Stimulated activated naive CD8-positive, alpha-beta T cell treated with anti-CD3 and anti-CD28 coated beads, Interleukin-15, Interleukin-2, amounts not matched to agents 100 U/mL and 50 U/mL, for 24 hours (primary cell): ENCODE data around the gene CNGA4.
A peak's percentile ranks its signal among the peaks of the same experiment; 100 is the strongest.
"Not testable (repeated sequence)": the region's sequence is repeated elsewhere in the genome, so short reads cannot be mapped to it uniquely, and the experiment has no call there.

Experiments
- ATAC-seq: fragments of 150-1000 bp; cut with Tn5 transposase; one replicate; pipeline ENCODE4 v1.10.0; 2021
- DNase-seq: peaks from one replicate; pipeline ENCODE4 v3.0.0; 2021

Gene CNGA4

GRCh38 chr11:6225024-6225423 lies 13.9 kb upstream of the CNGA4 start:
- no peak for DNase-seq
- no peak for ATAC-seq

- ATAC-seq (no peak), DNase-seq (no peak)
These were observed 13.0 kb upstream of the CNGA4 start for GRCh38 chr11:6225896-6226295.

DNA sequence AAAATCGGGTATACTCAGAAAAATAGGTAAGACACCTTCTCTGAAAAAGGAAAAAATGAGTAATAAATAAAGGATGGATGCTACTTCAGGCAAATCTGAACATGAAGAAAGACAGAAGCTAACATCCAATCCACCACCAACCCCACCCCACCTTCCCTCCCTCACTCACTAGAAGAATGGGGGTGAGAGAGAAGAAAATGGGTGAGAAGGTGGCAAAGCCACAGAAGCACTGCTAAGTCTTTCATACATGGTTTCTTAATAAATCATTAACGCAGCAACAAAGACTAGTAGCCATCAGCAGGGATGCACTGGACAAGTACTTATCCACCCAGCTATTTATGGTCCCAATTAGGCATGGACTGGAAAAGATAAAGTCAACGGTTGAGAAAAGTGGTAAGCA lies 10.4 kb upstream of the CNGA4 start:
- DNase-seq = no peak
- ATAC-seq = no peak

DNA sequence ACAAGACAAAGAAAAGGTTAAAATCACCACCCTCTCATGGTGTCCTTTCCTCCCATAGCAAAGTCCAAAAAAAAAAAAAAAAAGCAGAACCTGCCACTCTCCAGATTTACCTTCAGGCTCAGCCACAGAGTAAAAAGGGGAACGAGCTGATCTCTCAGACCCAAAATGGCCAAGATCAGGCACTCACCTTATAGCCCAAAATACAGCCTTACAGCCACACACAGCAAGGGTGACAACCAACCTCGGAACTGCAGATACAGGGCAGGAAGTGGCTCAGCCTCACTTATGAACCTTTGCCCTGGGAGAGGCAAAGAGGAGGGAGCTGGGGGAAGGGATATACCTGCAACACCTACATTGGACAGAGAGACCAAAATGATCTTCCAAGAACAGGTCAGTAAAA lies 9.0 kb upstream of the CNGA4 start:
- no peak for ATAC-seq
- DNase-seq = no peak

GRCh38 chr11:6232899-6233298 lies 6.0 kb upstream of the CNGA4 start:
- DNase-seq = no peak
- no peak for ATAC-seq

- DNase-seq (no peak), ATAC-seq (no peak)
These were observed 4.9 kb upstream of the CNGA4 start for GRCh38 chr11:6233984-6234386.

- DNase-seq = peak; percentile 99
- ATAC-seq = peak; percentile 95
These were observed 4.3 kb upstream of the CNGA4 start, which contains the start of gene FHIP1B for GRCh38 chr11:6234387-6235107. FHIP1B (minus strand) TSS chr11:6234636; CDS start chr11:6224516, 10,120 bp downstream.

DNA sequence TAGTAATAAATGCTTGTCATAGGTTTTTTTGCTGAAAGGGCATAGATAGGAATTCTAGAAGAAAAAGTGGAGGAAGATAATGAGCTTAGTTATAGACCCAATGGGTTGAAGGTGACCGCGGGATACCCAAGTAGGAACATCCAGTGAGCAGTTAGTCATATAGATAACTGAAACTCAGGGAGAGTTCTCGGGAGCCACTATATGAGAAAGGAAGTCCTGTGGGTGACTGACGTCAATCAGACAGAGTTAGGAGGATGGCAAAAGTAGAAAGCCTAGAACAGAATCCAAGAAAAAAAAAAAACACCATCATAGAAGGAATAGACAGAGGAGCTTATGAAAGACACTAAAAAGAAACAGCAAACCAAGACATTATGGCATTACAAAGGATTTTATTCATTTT lies 1.6 kb upstream of the CNGA4 start:
- DNase-seq = no peak
- ATAC-seq = no peak

DNA sequence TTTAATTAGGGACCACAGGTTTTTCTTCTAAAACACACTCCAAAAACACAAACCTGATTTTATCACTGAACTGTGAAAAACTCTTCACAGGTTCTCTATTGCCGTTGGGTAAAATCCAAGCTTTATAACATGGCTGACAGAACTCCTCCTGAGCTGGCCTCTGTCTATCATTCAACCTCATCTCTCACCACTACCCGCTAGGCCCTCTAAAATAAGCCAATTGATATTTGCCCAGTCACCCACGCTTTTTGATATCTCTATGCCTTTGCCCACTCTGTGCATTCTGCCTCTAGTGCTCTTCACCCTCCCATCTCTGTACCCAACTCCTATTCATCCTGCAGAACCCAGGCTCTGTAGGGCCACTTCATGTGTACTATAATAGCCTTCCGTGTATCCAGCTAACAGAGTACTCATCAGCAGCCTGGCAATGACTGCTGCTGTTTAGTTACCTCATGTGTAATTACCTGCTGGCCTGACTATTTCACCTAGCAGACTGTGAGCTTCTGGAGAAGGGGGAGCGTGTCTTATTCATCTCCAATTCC lies 1.1 kb upstream of the CNGA4 start:
- DNase-seq (no peak), ATAC-seq (no peak)

DNA sequence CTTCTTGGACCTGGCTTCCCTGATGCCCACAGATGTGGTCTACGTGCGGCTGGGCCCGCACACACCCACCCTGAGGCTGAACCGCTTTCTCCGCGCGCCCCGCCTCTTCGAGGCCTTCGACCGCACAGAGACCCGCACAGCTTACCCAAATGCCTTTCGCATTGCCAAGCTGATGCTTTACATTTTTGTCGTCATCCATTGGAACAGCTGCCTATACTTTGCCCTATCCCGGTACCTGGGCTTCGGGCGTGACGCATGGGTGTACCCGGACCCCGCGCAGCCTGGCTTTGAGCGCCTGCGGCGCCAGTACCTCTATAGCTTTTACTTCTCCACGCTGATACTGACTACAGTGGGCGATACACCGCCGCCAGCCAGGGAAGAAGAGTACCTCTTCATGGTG lies 1.2 kb downstream of the CNGA4 start:
- no peak for DNase-seq
- ATAC-seq = no peak

DNA sequence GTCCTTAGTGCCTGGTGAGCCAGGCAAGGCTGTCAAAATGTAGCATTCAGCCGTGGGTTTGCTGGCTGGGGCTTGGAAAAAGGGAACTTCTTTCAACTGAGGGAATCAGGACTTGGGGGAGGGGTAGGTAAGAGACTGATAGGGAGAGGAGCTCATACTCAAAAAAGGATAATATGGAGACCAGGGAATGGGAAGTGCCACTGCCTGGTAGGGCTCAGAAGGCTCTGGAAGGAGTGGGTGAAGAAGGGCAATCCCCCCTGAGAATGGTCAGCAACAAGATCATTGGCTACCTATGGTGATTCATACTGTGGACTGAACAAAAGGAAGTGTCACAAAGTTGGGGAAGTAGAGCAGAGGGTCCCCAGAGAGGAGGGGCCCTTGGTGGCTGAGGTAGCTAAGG lies 1.9 kb downstream of the CNGA4 start:
- no peak for DNase-seq
- ATAC-seq = no peak

DNA sequence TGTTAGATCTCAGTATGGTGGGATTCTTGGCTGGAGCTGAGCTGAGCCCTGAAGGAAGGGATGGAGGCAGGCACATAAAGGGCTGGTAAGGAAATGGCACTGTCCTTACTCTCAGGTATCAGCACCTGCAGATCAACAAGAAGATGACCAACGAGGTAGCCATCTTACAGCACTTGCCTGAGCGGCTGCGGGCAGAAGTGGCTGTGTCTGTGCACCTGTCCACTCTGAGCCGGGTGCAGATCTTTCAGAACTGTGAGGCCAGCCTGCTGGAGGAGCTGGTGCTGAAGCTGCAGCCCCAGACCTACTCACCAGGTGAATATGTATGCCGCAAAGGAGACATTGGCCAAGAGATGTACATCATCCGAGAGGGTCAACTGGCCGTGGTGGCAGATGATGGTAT lies 2.4 kb downstream of the CNGA4 start:
- no peak for DNase-seq
- ATAC-seq = no peak

DNA sequence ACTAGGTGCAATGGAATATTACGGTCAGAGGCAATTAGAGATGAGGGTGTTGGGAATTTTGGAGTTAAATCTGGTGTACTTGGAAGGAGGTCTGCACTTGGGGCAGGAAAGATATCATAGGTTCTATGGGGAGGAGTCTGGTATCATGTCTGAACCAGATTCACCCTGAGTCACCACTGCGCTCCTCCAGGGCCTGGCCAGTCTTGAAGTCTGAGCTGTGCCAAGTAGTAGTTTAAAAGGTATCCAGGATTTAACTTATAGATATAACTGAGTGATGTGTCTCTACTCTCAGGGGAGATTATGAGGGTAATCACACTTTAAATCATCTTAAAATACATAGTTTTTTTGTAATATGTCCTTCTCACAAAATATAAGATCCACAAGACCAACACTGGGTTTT lies 6.6 kb downstream of the CNGA4 start:
- ATAC-seq = no peak
- no peak for DNase-seq

DNA sequence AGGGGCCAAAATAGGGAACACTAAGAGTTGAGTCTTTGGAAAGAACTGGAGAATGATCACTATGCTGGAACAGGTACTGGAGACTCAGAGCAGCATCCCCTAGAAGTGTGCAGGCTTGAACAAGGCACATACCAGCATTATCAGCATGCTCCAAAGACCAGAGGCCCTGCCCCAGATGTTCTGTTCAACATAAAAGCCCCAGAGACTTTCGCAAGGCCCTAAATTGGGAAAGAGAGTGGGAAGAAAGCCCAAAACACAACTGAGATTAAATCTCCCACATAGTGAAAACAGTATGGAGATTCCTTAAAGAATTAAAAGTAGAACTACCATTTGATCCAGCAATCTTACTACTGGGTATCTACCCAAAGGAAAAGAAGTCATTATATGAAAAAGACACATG lies 9.4 kb downstream of the CNGA4 start:
- ATAC-seq (no peak), DNase-seq (no peak)

DNA sequence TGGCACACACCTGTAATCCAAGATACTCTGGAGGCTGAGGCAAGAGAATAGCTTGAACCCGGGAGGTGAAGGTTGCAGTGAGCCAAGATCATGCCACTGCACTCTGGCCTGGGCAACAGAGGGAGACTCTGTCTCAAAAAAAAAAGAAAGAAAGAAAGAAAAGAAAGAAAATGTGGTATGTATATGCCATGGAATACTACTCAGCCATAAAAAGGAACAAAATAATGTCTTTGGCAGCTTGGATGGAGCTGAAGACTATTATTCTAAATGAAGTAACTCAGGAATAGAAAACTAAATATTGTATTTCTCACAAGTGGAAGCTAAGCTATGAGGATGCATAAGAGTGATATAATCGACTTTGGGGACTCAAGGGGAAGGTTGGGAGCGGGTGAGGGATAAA lies 10.0 kb downstream of the CNGA4 start:
- ATAC-seq, DNase-seq: not testable (repeated sequence)

GRCh38 chr11:6249770-6250555 lies 11.1 kb downstream of the CNGA4 start:
- no peak for ATAC-seq
- DNase-seq = no peak

DNA sequence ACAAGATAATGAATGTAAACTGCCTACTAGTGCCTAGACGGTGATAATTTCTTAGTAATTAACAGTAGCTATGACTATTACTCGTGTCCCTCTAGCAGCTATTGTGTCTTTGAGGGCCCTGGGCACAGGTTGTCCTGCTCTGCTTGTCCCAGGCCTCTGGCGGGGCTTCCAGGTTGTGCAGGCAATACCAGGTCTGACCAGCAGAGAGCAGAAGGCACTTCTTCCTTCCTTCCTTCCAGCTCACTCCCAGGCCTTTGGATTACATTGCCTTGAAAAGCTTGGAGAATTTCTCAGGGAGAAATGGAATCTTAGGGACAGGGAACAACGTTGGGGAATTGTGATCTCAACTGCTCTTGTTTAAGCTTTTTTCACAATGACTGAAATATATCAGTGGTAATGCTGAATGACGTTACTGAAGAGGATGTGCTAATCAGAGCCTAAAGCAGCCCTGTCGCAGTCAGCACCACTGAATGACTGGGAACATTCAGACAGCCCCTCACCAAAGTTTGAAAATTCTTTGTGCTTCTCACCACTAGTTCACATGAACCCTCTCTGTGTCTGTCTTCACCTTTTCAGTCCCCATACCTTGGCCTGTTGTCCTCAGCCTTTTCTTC lies 12.3 kb downstream of the CNGA4 start:
- ATAC-seq (peak; percentile 75), DNase-seq (peak; percentile 69)

DNA sequence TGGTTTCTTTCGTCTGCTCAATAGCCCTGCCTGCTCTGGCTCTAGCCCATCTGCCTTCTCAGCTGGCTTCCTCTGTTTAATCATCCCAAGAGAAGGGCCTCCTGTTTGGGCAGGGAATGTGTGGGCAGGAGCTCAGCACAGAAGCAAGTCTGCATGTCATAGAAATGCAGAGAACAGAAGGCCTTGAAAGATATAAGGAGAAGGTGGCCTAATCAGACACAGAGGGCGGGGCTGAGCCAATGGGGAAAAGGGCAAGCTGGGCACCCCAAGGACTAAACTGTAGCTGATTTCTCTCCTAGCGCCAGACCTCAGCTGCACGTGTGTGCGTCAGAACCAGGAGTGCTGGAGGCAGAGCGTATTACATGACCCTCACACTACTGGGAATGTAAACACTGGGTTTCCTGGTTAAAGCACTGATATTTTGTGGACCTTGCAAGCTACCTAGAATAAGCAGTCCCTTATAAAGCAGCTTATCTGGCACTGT lies 13.1 kb downstream of the CNGA4 start:
- no peak for ATAC-seq
- DNase-seq = no peak

DNA sequence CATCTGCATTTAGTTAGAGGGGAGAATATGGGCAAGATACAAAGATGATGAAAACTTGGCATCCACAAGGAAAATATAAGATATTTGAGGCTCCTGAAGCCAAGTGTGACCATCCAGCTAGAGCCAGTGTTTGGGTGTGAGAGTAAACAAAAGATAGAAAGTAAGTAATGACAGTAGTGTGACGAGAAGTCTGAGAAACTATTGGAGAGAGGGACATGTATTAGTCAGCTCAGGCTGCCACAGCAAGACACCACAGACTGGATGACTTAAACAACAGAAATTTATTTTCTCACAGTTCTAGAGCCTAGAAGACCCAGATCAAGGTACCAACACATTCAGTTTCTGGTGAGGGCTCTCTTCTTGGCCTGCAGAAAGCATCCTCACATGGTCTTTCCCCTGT lies 14.3 kb downstream of the CNGA4 start:
- no peak for DNase-seq
- no peak for ATAC-seq

- DNase-seq (no peak), ATAC-seq (no peak)
These were observed 19.3 kb downstream of the CNGA4 start for GRCh38 chr11:6258141-6258540.

DNA sequence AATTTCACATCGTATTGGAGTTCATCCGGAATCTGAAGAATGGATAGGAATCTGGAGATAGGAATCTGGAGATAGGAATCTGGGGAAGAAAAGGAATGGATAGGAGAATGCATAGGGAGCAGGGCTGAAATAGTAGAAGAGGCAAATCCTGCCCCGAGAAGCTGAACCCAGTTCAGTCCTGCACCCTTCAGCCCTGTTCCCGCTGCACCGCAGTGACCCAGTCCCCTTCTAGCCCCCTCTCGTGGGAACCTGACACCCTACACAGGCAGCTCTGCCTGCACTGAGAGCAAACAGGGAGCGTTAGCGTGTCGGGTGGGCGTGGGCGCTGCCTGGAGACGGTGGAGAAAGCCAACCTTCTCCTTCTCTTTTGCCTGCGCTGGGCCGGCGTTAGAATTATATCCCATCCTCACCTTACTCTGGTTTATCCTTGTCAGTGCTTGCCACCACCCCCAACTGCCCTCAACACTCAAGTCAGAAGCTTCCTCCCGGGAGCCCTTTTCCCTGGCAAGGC lies 19.7 kb downstream of the CNGA4 start:
- DNase-seq (peak; percentile 10), ATAC-seq (no peak)

DNA sequence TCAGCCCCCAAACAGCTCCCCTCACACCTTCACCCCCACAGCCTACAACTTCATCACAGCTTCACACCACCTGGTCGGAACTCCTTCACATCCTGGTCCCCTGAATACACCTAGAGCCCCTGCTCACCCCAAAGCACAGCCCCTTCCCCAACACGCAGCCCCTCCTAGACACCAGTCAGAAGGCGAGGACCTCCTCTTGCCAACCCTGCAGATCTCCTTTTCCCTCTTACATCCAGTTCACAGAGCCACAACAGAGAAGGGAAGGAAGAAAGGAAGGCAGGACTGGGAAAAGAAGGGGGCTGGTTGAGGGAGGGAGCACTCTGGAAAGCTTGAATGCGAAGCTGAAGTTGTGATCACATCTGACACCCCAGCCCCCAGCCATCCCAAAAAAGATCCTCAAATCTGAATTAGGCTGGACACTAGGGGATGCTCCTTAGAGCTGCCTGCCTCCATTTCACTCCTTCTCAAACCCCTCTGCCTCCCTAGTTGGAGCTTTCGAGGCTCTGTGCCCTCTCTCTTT lies 21.4 kb downstream of the CNGA4 start:
- ATAC-seq = no peak
- DNase-seq = no peak
